K562 (cell line): Measurements from ENCODE around the gene CD72. TPM values are rescaled to one million over a fixed set of nuclear protein-coding genes. Genes with fewer than 3 reads are reported as not detected.

ENCODE experiments used
- ATAC-seq: fragments of 200-7000 bp; cut with Tn5 transposase; 3 replicates; pipeline ENCODE4 v1.9.1; 2020; ENCODE audit warnings: moderate library complexity
- BruUV-seq: library from RNA; stranded (reverse); fragments of 400-500 nt; replicated peaks from 2 replicates; lab custom pipeline; 2021; lab: Mats Ljungman, UMichigan
- CTCF ChIA-PET: fragments of 300-600 bp; formaldehyde crosslinking; extraction: SDS; loops from one replicate; lab custom pipeline; 2021; ENCODE audit warnings: low intra/inter-chr PET ratio; lab: Yijun Ruan, JAX
- POLR2A ChIA-PET: fragments of 300-600, 350-650 bp; sonication (Branson Sonifier 250); formaldehyde crosslinking; extraction: SDS; loops from one replicate; lab custom pipeline; 2021; ENCODE audit warnings: antibody characterized with exemption, inconsistent platforms; lab: Yijun Ruan, JAX
- DNase-seq, 4 experiments: peaks; one replicate each; pipeline versions ENCODE4 v3.0.0 to v3.0.0-alpha.2; 2011 to 2018; ENCODE audit warnings: low spot score in 3 of 4, mixed read lengths in 3 of 4; ENCODE audit errors: extremely low read depth in 1 of 4
- FAIRE-seq: peaks from 2 replicates; lab custom pipeline; 2011; peaks lifted over from hg19 to GRCh38; lab: Jason Lieb, UNC
- H2AFZ ChIP-seq: 2 replicates; pipeline ENCODE4 v1.6.0; 2011; ENCODE audit warnings: low read depth, low read length, control low read depth, inconsistent platforms
- H3K27ac ChIP-seq: fragments of 200-600 bp; 3 replicates; pipeline ENCODE4 v1.8.0; 2011; ENCODE audit warnings: low read depth, mild to moderate bottlenecking, control low read depth, inconsistent platforms, low read length, moderate library complexity, mixed read lengths; ENCODE audit errors: extremely low read depth
- H3K27me3 ChIP-seq, 2 experiments: fragments of 300-600 bp in 1 of 2; 2 replicates in 1 of 2; 3 replicates in 1 of 2; pipeline versions ENCODE4 v1.6.0 to v1.8.0; 2011; ENCODE audit warnings: inconsistent platforms in 2 of 2, low read length in 2 of 2, mild to moderate bottlenecking in 1 of 2, mixed read lengths in 1 of 2, moderate library complexity in 1 of 2; ENCODE audit not compliant: control insufficient read depth in 2 of 2, insufficient read depth in 2 of 2
- H3K36me3 ChIP-seq: fragments of 300-600 bp; 3 replicates; pipeline ENCODE4 v1.8.0; 2011; ENCODE audit warnings: mild to moderate bottlenecking, low read length, inconsistent platforms; ENCODE audit not compliant: control insufficient read depth, insufficient read depth
- H3K4me1 ChIP-seq, 2 experiments: fragments of 200-600 bp in 1 of 2; replicated peaks in 1 of 2; 2 replicates in 1 of 2; 3 replicates in 1 of 2; pipeline versions ENCODE4 v1.5.1 to v1.8.0; 2011; ENCODE audit warnings: inconsistent platforms in 2 of 2, low read length in 2 of 2, mild to moderate bottlenecking in 1 of 2, mixed read lengths in 1 of 2, moderate library complexity in 1 of 2; ENCODE audit not compliant: control insufficient read depth in 2 of 2, insufficient read depth in 2 of 2
- H3K4me2 ChIP-seq: 2 replicates; pipeline ENCODE4 v1.6.1; 2011; ENCODE audit warnings: low read length, control low read depth, inconsistent platforms, mixed read lengths; ENCODE audit not compliant: insufficient read depth
- H3K4me3 ChIP-seq: fragments of 200-600 bp; sonication (generic), shearing (Covaris generic); 2 replicates; pipeline ENCODE4 v1.5.1; 2016; ENCODE audit warnings: control low read depth, inconsistent platforms
- H3K79me2 ChIP-seq: fragments of 200-600 bp; 3 replicates; pipeline ENCODE4 v1.8.0; 2011; ENCODE audit warnings: low read length, inconsistent platforms; ENCODE audit not compliant: control insufficient read depth, insufficient read depth
- H3K9ac ChIP-seq, 2 experiments: 2 replicates each; pipeline versions ENCODE4 v1.6.0 to v1.6.1; 2011; ENCODE audit warnings: low read depth in 2 of 2, low read length in 2 of 2, control low read depth in 1 of 2, inconsistent platforms in 1 of 2, mild to moderate bottlenecking in 1 of 2, mixed read lengths in 1 of 2; ENCODE audit not compliant: insufficient read depth in 1 of 2
- H3K9me1 ChIP-seq: one replicate; pipeline ENCODE4 v1.6.0; 2011; ENCODE audit warnings: inconsistent platforms, mild to moderate bottlenecking, low read length, moderate library complexity; ENCODE audit not compliant: control insufficient read depth, insufficient read depth
- H3K9me3 ChIP-seq: replicated peaks from 2 replicates; pipeline ENCODE4 v1.5.1; 2011; ENCODE audit warnings: low read depth, low read length, inconsistent platforms; ENCODE audit not compliant: control insufficient read depth, insufficient read depth
- H4K20me1 ChIP-seq: replicated peaks from 2 replicates; pipeline ENCODE4 v1.6.1; 2011; ENCODE audit warnings: low read length, inconsistent platforms, mixed read lengths; ENCODE audit not compliant: control insufficient read depth, insufficient read depth
- ARID4B ChIP-seq: sonication (generic); formaldehyde crosslinking; IDR thresholded peaks from 2 replicates; pipeline ENCODE4 v1.8.0; 2022; ENCODE audit warnings: mild to moderate bottlenecking, missing genetic modification reagents
- BDP1 ChIP-seq: IDR thresholded peaks from 3 replicates; pipeline ENCODE4 v1.6.1; 2011; ENCODE audit not compliant: insufficient read length, insufficient read depth
- BRCA1 ChIP-seq, 2 experiments: fragments of 450-650 bp in 1 of 2; sonication (generic) in 1 of 2; formaldehyde crosslinking in 1 of 2; IDR thresholded peaks; 2 replicates each; pipeline versions ENCODE4 v1.5.0 to v1.6.1; 2017 to 2020; ENCODE audit warnings: mild to moderate bottlenecking in 1 of 2, missing genetic modification reagents in 1 of 2
- CREBBP ChIP-seq: IDR thresholded peaks from one replicate; pipeline ENCODE4 v1.6.1; 2012; ENCODE audit warnings: low read depth, mild to moderate bottlenecking, control low read depth, inconsistent platforms, low read length
- ETS2 ChIP-seq: IDR thresholded peaks from 2 replicates; pipeline ENCODE4 v1.6.1; 2016; ENCODE audit warnings: borderline replicate concordance, missing genetic modification characterization, mild to moderate bottlenecking, moderate library complexity, missing compliant biosample characterization; ENCODE audit not compliant: poor library complexity, severe bottlenecking
- IRF1 ChIP-seq: sonication (generic); formaldehyde crosslinking; IDR thresholded peaks from 2 replicates; pipeline ENCODE4 v1.8.0; 2022; ENCODE audit warnings: missing genetic modification reagents, mild to moderate bottlenecking, borderline replicate concordance
- JUNB ChIP-seq: fragments of 450-650 bp; formaldehyde crosslinking; conservative IDR thresholded peaks from 2 replicates; pipeline ENCODE4 v1.4.0; 2020; ENCODE audit warnings: mild to moderate bottlenecking
- MTA2 ChIP-seq: fragments of 450-650 bp; IDR thresholded peaks from 2 replicates; pipeline ENCODE4 v1.6.1; 2016; ENCODE audit warnings: low read depth
- PHF21A ChIP-seq: fragments of 450-650 bp; IDR thresholded peaks from 2 replicates; pipeline ENCODE4 v1.6.1; 2017; ENCODE audit warnings: low read depth, borderline replicate concordance
- TAF9B ChIP-seq: fragments of 450-650 bp; IDR thresholded peaks from 2 replicates; pipeline ENCODE4 v1.6.1; 2018; ENCODE audit warnings: mild to moderate bottlenecking; ENCODE audit not compliant: partially characterized antibody
- TCF15 ChIP-seq: fragments of 250-450 bp; sonication (Bioruptor Pico); IDR thresholded peaks from 2 replicates; pipeline ENCODE4 v1.8.0; 2022; ENCODE audit warnings: moderate library complexity, mild to moderate bottlenecking, inconsistent platforms
- USF2 ChIP-seq: sonication (generic); formaldehyde crosslinking; IDR thresholded peaks from 2 replicates; pipeline ENCODE4 v1.5.0; 2020; ENCODE audit warnings: missing genetic modification reagents
- ZNF12 ChIP-seq: sonication (generic); formaldehyde crosslinking; IDR thresholded peaks from 2 replicates; pipeline ENCODE4 v1.4.0; 2020; ENCODE audit warnings: mild to moderate bottlenecking, missing genetic modification reagents
- ZNF253 ChIP-seq: fragments of 250-450 bp; sonication (Bioruptor Pico); conservative IDR thresholded peaks from 2 replicates; pipeline ENCODE4 v1.6.1; 2021; ENCODE audit warnings: mild to moderate bottlenecking
- ZNF282 ChIP-seq: sonication (generic); formaldehyde crosslinking; IDR thresholded peaks from 2 replicates; pipeline ENCODE4 v1.8.1; 2023; ENCODE audit warnings: missing genetic modification reagents
- ZSCAN32 ChIP-seq: fragments of 450-650 bp; formaldehyde crosslinking; IDR thresholded peaks from 2 replicates; pipeline ENCODE4 v1.4.0; 2020; ENCODE audit warnings: mild to moderate bottlenecking, moderate library complexity
- WGBS: fragments of 100-300 bp; shearing (Covaris generic); methylation state at CpG from one replicate; pipeline ENCODE4 v1.1.6; 2016; ENCODE audit warnings: low coverage, mixed read lengths; ENCODE audit not compliant: insufficient coverage; ENCODE audit errors: missing lambda C conversion rate; 5-methylcytosine and 5-hydroxymethylcytosine counted together
- in situ Hi-C: fragments of 300-500 bp; cut with MboI; formaldehyde crosslinking; loops from 4 replicates; pipeline ENCODE4 v1.15.0; 2018; ENCODE audit warnings: inconsistent platforms, mixed read lengths
- intact Hi-C: fragments of 100-400 bp; cut with micrococcal nuclease; formaldehyde crosslinking; loops from 2 replicates; pipeline ENCODE4 v1.14.2; 2022
- polyA plus RNA-seq, 8 experiments: library from polyadenylated mRNA; depleted of rRNA in 4 of 8; stranded (reverse) in 5 of 8; unstranded in 3 of 8; fragments of >200 nt; fragmentation: Nextera tagmentation in 2 of 8; fragmentation: Illumina TruSeq in 1 of 8; extraction: Ambion mirVana in 2 of 8; extraction: Trizol in 1 of 8; gene quantifications; 2 replicates each; pipeline versions ENCODE4 v1.2.1 to v1.2.3, GENCODE V29; 2011 to 2014; ENCODE audit warnings: inconsistent platforms in 1 of 8, missing spikeins in 1 of 8
- total RNA-seq, 7 experiments: library from RNA; depleted of rRNA in 6 of 7; stranded (reverse); fragments of >200 nt in 6 of 7; fragmentation: Illumina TruSeq in 2 of 7; extraction: Trizol in 2 of 7; gene quantifications; 2 replicates each; pipeline versions ENCODE4 v1.2.1 to v1.2.3, GENCODE V29; 2011 to 2021; ENCODE audit warnings: low replicate concordance in 1 of 7

CD72 gene
- total and polyA plus RNA-seq, 9 of the 15 experiments (the other 6 are each of a cell fraction or from before 2014, with no cell fraction given) = 0.11 to 0.78 (median 0.27) TPM; not detected in 1

- 20% methylated on average over 2 of the region's 4 CpGs for WGBS
- Histone ChIP-seq H3K4me2 (no peak overlapping the region), H4K20me1 (no peaks in the 10 kb centered on the region), H3K79me2 (no peaks in the 10 kb centered on the region), H2AFZ (no peak overlapping the region), H3K9me1 (no peaks in the 10 kb centered on the region), H3K36me3 (no peaks in the 10 kb centered on the region), H3K27ac (no peak overlapping the region), H3K9me3 (no peaks in the 10 kb centered on the region), H3K4me3 (no peak overlapping the region), H3K4me1 (peaks cover 0 to 4% of the 10 kb centered on the region in 2 experiments; a peak in 2 of 5 replicates), H3K27me3 (no peaks in the 10 kb centered on the region), H3K9ac (no peak overlapping the region)
- in situ Hi-C loops = loop anchor here (25.0 kb wide), 1 partner anchor 681 kb away; a partner anchor contains a TSS
- FAIRE-seq (no peak), ATAC-seq (no peak), DNase-seq (no peak)
- intact Hi-C loops = no loop called here
- ChIA-PET POLR2A (no interaction called here), CTCF (no interaction called here)
- no TSS peak for BruUV-seq
- TF ChIP-seq TCF15 = no peak
- TF ChIP-seq BDP1 = no peak
- TF ChIP-seq ZSCAN32 (CRISPR knock-in tag) = no peak
- TF ChIP-seq ZNF282 (CRISPR knock-in tag) = no peak
- TF ChIP-seq MTA2 = no peak
- no peak for TF ChIP-seq CREBBP
- no peak for TF ChIP-seq ZNF253 (CRISPR knock-in tag)
- no peak for TF ChIP-seq BRCA1 (IDR thresholded peaks at IDR 0.05)
- TF ChIP-seq BRCA1 (CRISPR knock-in tag; IDR thresholded peaks at IDR 0.05) = no peak
- no peak for TF ChIP-seq ETS2 (tag)
- no peak for TF ChIP-seq PHF21A
- TF ChIP-seq ZNF12 = no peak
- no peak for TF ChIP-seq ARID4B (CRISPR knock-in tag)
- no peak for TF ChIP-seq JUNB (CRISPR knock-in tag)
- TF ChIP-seq IRF1 (CRISPR knock-in tag) = no peak
- TF ChIP-seq USF2 (CRISPR knock-in tag) = no peak
- no peak for TF ChIP-seq TAF9B
These were observed 50.0 kb downstream of the CD72 start for GRCh38 chr9:35568196-35568595.
